Endothelial cell of umbilical vein (primary cell): Measurements from ENCODE around the gene LIM2. TPM values are rescaled to one million over a fixed set of nuclear protein-coding genes. Genes with fewer than 3 reads are reported as not detected.

Experiments
- BruUV-seq: library from RNA; stranded (reverse); fragments of 400-500 nt; replicated peaks from 2 replicates; lab custom pipeline; 2021; lab: Mats Ljungman, UMichigan
- CTCF ChIA-PET: fragments of 300-600, 350-600 bp; sonication (Branson Sonifier 250); formaldehyde crosslinking; loops from one replicate; lab custom pipeline; 2021; ENCODE audit warnings: antibody characterized with exemption, inconsistent platforms; lab: Charles Lee
- POLR2A ChIA-PET: fragments of 300-600, 350-600 bp; sonication (Branson Sonifier 250); formaldehyde crosslinking; loops from one replicate; lab custom pipeline; 2021; ENCODE audit warnings: antibody characterized with exemption, inconsistent platforms; lab: Charles Lee
- DNase-seq: peaks from one replicate; pipeline ENCODE4 v3.0.0-alpha.2; 2011; ENCODE audit warnings: low read depth, low spot score
- FAIRE-seq: peaks from 2 replicates; lab custom pipeline; 2011; peaks lifted over from hg19 to GRCh38; lab: Jason Lieb, UNC
- H2AFZ ChIP-seq: 2 replicates; pipeline ENCODE4 v1.6.0; 2012; ENCODE audit warnings: low read depth, low read length, control low read depth, inconsistent platforms
- H3K27ac ChIP-seq: 2 replicates; pipeline ENCODE4 v1.5.1; 2011; ENCODE audit warnings: low read depth, mild to moderate bottlenecking, control low read depth, low read length, moderate library complexity; ENCODE audit not compliant: insufficient read depth
- H3K27me3 ChIP-seq, 2 experiments: 2 replicates each; pipeline versions ENCODE4 v1.6.0 to v1.6.1; 2011; ENCODE audit warnings: low read length in 2 of 2, mixed read lengths in 1 of 2; ENCODE audit not compliant: control insufficient read depth in 2 of 2, insufficient read depth in 2 of 2
- H3K36me3 ChIP-seq, 2 experiments: 2 replicates in 1 of 2; 3 replicates in 1 of 2; pipeline ENCODE4 v1.5.1; 2011; ENCODE audit warnings: low read length in 2 of 2, mild to moderate bottlenecking in 1 of 2, moderate library complexity in 1 of 2; ENCODE audit not compliant: control insufficient read depth in 2 of 2, insufficient read depth in 2 of 2; ENCODE audit errors: extremely low read depth in 1 of 2
- H3K4me1 ChIP-seq: 3 replicates; pipeline ENCODE4 v1.5.1; 2011; ENCODE audit warnings: mild to moderate bottlenecking, low read length; ENCODE audit not compliant: control insufficient read depth, insufficient read depth; ENCODE audit errors: extremely low read depth
- H3K4me2 ChIP-seq: 2 replicates; pipeline ENCODE4 v1.6.1; 2011; ENCODE audit warnings: low read length, control low read depth, mixed read lengths; ENCODE audit not compliant: insufficient read depth
- H3K4me3 ChIP-seq, 3 experiments: fragments of 200-600 bp in 1 of 3; sonication (generic), shearing (Covaris generic) in 1 of 3; replicated peaks in 1 of 3; 2 replicates each; pipeline ENCODE4 v1.5.1; 2011 to 2016; ENCODE audit warnings: control low read depth in 3 of 3, low read length in 3 of 3, mild to moderate bottlenecking in 2 of 3, inconsistent platforms in 1 of 3, low read depth in 1 of 3, moderate library complexity in 1 of 3; ENCODE audit not compliant: insufficient read depth in 1 of 3
- H3K79me2 ChIP-seq: 2 replicates; pipeline ENCODE4 v1.6.0; 2012; ENCODE audit warnings: low read length, inconsistent platforms; ENCODE audit not compliant: control insufficient read depth, insufficient read depth
- H3K9ac ChIP-seq: replicated peaks from 2 replicates; pipeline ENCODE3; 2011; ENCODE audit warnings: low read length, control low read depth; ENCODE audit not compliant: insufficient read depth; ENCODE audit errors: extremely low read depth
- H3K9me1 ChIP-seq: replicated peaks from 3 replicates; pipeline ENCODE4 v1.6.0; 2011; ENCODE audit warnings: mild to moderate bottlenecking, low read length; ENCODE audit not compliant: control insufficient read depth, insufficient read depth; ENCODE audit errors: extremely low read depth
- H3K9me3 ChIP-seq: replicated peaks from 2 replicates; pipeline ENCODE4 v1.5.1; 2012; ENCODE audit warnings: low read length, inconsistent platforms; ENCODE audit not compliant: control insufficient read depth, insufficient read depth
- H4K20me1 ChIP-seq: replicated peaks from 2 replicates; pipeline ENCODE3; 2011; ENCODE audit warnings: mild to moderate bottlenecking, low read length; ENCODE audit not compliant: control insufficient read depth, insufficient read depth; ENCODE audit errors: extremely low read depth
- POLR2A ChIP-seq: IDR thresholded peaks from 2 replicates; pipeline ENCODE4 v1.6.1; 2012; ENCODE audit warnings: low read depth, mild to moderate bottlenecking, control low read depth, low read length
- POLR2AphosphoS5 ChIP-seq: IDR thresholded peaks from 2 replicates; pipeline ENCODE4 v1.6.1; 2012; ENCODE audit warnings: low read depth, mild to moderate bottlenecking, control low read depth, low read length, moderate library complexity; ENCODE audit not compliant: insufficient read depth
- dilution Hi-C: fragments of 300-500 bp; cut with MboI; formaldehyde crosslinking; loops from one replicate; pipeline ENCODE4 v1.15.0; 2019; ENCODE audit warnings: low sequenced_read_pairs; ENCODE audit not compliant: extremely low pct_ligation_motif_present
- intact Hi-C: fragments of 100-400 bp; cut with micrococcal nuclease; formaldehyde crosslinking; loops from one replicate; pipeline ENCODE4 v1.10.0; 2022
- polyA plus RNA-seq, 4 experiments: library from polyadenylated mRNA; depleted of rRNA in 3 of 4; stranded (reverse) in 3 of 4; unstranded in 1 of 4; fragments of >200 nt; gene quantifications; 2 replicates each; pipeline versions ENCODE4 v1.2.1 to v1.2.3, GENCODE V29; 2011 to 2012; ENCODE audit warnings: missing spikeins in 1 of 4
- total RNA-seq: library from RNA; stranded (reverse); gene quantifications from 2 replicates; pipeline ENCODE4 v1.2.3, GENCODE V29; 2021
- TF ChIP-seq, protein P1 (sequence below): IDR thresholded peaks from 2 replicates; pipeline ENCODE4 v1.6.1; 2011; ENCODE audit not compliant: insufficient read depth, insufficient read length
- TF ChIP-seq, protein P2 (sequence below), 2 donors: IDR thresholded peaks; 1 replicate in 1 of 2; 2 replicates in 1 of 2; pipeline ENCODE4 v1.5.1; 2011; ENCODE audit warnings: low read length in 2 of 2, mild to moderate bottlenecking in 2 of 2, moderate library complexity in 2 of 2, control low read depth in 1 of 2, inconsistent platforms in 1 of 2, low read depth in 1 of 2; ENCODE audit not compliant: insufficient read depth in 1 of 2; ENCODE audit errors: extremely low read depth in 1 of 2

Gene LIM2
- total and polyA plus RNA-seq, 2 donors (not counting 3 experiments of a cell fraction or from before 2014, with no cell fraction given), result not detected

DNA sequence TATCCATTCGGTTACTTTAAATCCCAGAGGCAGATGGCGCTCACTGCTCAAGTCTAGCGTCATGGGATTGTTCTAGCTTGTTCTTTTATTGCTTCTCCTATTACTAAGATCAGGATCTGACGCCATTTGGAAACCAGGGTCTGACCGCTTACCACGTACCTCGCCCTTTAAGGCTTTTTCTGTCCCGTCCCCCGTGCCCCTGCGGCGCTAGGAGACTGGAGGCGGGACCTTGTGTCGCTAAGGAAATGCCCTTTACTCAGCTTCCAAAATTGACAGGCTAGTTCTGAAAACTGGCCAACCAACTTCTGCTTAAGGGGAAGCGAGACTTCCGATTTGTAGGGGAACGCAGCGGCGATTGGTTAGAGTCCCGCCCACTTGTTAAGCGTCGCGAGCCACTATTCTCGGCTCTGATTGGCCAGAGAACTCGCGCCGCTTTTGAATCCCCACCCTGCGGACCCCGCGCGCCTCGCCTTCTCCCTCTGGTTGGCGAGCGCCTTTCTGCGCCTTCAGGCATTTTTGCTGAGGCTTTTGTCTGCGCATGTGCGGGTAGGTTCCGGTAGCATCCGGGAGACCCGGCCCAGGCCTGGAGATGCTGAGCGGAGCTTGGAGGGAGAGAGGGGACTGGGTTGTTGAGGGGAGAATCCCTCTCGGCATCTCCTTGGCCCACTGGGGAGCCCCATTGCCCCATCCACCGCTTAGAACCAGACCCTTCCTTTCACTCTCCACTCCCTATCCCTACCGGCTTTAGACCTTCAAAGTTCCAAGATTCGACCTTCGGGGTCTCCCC lies 6.5 kb upstream of the LIM2 start:
- Histone ChIP-seq H3K36me3 (no peaks in the 10 kb centered on the region), H2AFZ (peak overlapping the region; percentile 91), H4K20me1 (no peaks in the 10 kb centered on the region), H3K79me2 (no peaks in the 10 kb centered on the region), H3K9ac (peak overlapping the region; percentile 45), H3K4me1 (peaks cover 8% of the 10 kb centered on the region), H3K27me3 (no peaks in the 10 kb centered on the region), H3K27ac (peak overlapping the region; percentile 28), H3K9me1 (no peaks in the 10 kb centered on the region), H3K9me3 (no peaks in the 10 kb centered on the region), H3K4me2 (peak overlapping the region; percentile 72), H3K4me3 (peak overlapping the region in 2 of 3 experiments; percentile 25 to 40)
- FAIRE-seq, result peak; percentile 97
- TF ChIP-seq POLR2AphosphoS5 (peak; percentile 38), POLR2A (peak; percentile 27)
- TF ChIP-seq, protein P1, sequence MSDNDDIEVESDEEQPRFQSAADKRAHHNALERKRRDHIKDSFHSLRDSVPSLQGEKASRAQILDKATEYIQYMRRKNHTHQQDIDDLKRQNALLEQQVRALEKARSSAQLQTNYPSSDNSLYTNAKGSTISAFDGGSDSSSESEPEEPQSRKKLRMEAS, result peak; percentile 66
- TF ChIP-seq, protein P2, sequence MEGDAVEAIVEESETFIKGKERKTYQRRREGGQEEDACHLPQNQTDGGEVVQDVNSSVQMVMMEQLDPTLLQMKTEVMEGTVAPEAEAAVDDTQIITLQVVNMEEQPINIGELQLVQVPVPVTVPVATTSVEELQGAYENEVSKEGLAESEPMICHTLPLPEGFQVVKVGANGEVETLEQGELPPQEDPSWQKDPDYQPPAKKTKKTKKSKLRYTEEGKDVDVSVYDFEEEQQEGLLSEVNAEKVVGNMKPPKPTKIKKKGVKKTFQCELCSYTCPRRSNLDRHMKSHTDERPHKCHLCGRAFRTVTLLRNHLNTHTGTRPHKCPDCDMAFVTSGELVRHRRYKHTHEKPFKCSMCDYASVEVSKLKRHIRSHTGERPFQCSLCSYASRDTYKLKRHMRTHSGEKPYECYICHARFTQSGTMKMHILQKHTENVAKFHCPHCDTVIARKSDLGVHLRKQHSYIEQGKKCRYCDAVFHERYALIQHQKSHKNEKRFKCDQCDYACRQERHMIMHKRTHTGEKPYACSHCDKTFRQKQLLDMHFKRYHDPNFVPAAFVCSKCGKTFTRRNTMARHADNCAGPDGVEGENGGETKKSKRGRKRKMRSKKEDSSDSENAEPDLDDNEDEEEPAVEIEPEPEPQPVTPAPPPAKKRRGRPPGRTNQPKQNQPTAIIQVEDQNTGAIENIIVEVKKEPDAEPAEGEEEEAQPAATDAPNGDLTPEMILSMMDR (IDR thresholded peaks at IDR 0.05; ENCODE audit: extremely low read depth in 1 of 2, insufficient read depth in 1 of 2, low read depth in 1 of 2, low read length in 2 of 2), result no peak
- BruUV-seq, result no TSS peak
- DNase-seq, result peak; percentile 91
- dilution Hi-C loops (no loop called here), intact Hi-C loops (loop anchor here (1.0 to 2.0 kb wide), 4 partner anchors 27 to 177 kb away; partner anchors contain the start of gene ZNF175)
- POLR2A ChIA-PET, result no interaction called here
- CTCF ChIA-PET, result interaction anchor here (0.9 to 1.5 kb wide), 6 partner anchors 14 to 267 kb away, joined by 3 to 8 read pairs (median 5); no protein-coding TSS in a partner anchor
